Stimulated activated CD4-positive, alpha-beta T cell treated with anti-CD3 and anti-CD28 coated beads, Interleukin-2, amount 100 ng/mL, for 48 hours (primary cell): ENCODE results near the gene CALN1.
"Not testable (repeated sequence)": the region's sequence is repeated elsewhere in the genome, so short reads cannot be mapped to it uniquely, and the experiment has no call there.

ENCODE experiments used
- DNase-seq, 2 donors: peaks; one replicate each; pipeline ENCODE4 v3.0.0-alpha.2; 2020

Gene CALN1

DNA sequence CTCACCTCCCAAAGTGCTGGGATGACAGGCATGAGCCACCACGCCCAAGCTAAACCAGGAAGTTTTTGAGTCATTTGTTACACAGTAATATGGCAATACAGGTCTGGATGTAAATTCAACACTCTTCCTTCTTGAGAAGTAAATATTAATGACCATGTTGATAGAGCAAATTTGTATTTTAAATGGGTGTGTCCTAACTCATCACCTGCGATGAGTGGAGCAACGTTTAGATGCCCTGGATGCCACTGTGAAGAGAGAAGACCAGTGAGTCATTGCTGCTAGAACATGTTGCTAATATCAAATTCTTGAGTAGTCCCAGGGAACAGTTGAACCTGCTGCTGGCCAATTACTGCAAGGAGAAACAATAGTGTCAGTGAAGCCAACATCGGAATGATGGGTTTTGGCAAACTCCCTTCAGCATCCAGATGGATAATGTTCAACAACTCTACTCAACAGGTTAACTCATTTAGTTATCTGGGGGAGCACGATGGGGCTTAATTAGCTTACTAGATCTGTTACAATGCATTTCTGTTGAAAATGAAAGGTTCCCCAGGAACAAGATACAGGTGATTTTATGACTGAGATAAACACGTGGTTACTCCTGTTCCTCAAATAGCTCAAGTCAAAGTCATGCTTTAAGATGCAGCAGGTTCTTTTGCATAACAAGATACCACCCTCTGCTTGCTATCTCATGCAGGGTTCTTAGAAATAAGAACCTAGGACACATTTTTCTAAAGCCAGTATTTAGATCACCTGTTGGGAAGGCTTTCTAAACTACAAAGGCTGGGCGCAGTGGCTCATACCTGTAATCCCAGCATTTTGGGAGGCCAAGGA lies 146.8 kb downstream of the CALN1 start:
- DNase-seq = no peak

DNA sequence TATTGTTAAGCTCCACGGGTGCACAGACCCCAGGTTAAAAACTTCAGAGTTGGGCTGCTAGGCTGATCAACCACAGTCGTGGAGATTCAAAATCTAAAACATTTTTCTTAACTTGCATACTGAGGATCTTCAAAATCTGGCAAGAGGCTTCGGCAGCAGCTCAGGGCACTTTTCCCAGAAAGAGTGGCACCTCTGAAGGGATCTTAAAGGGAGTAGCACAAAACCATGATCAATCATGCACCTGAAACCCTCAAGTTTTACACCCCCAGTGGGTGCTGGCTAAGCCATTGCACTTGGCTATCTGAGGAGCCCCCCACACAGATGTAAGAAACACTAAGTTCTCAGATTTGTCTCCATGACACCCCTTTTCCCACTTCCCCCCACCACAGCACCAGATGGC lies 151.7 kb downstream of the CALN1 start:
- no peak for DNase-seq

DNA sequence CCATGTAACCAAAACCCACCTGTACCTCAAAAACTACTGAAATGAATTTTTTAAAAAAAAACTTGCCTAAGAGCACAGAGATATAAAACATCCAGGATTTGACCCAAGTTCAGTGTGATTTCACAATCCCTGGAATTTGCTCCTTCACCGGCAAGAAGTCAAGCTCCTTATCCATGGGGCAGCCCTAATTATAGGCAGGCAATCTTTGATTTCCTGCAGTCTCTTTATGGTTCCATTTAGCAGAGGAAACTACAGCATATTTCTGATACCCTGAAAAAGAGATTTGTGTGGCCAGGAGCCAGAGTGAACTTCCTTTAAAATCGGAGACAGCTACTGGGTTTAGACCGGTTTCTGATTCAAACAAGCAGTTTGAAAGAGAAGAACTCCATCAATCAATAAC lies 154.1 kb downstream of the CALN1 start:
- DNase-seq = no peak

DNA sequence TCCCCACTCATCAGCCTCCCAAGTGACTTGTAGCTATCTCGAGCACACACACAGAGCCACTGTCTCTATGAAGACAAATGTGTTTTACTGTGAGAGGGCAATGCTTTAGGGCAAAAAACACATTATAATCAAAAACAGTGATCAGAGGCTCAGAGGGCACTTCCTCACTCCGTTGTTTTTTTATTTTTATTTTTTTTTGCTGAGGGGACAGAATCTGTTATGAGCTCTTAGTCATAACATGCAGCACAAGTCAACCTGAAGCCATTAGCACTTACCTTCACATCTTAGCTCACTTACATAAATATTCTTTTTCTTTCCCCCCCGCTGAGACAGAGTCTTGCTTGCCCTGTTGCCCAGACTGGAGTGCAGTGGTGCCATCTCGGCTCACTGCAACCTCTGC lies 157.7 kb downstream of the CALN1 start:
- no peak for DNase-seq

DNA sequence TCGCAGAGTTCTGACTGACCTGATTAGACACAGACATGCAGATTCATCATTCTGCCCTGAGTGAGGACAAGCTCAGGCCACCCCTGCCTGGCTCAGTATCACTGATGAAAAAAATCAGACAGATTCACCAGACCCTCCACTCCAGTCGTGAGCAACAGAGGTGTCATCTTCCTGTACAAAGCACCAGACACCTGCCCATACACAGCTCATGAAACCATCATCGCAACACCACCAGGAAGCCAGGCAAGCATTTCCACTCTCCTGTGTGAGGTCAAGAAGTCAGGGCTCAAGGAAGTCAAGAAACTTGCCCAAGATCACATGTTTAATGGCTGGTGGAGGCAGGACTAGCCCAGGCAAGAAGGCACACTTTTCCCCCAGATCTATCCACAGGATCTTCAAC lies 163.0 kb downstream of the CALN1 start:
- DNase-seq = no peak

DNA sequence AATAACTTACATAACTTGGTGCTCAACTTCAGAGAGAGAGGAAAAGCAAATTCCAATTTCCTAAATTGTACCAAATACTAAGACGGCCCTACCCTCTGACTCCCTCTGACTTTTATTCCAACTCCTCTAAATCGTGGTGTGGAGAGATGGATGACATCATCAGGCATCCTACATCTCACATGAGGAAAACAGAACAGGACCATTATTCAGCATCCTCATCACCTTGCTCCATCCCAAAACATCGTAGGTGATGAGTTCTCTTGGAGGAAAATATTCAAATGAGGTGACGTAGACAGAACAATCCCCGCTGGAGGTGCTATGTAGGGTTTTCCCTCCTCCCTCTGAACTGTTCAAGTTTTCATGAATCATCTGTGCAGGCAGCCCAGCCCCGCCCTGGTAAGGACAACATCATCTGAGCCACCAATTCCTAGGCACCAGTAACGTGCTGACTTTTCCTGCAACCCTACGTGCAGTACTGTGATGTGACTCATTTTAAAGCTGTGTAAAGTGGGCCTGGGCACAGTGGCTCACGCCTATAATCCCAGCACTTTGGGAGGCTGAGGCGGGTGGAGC lies 167.2 kb downstream of the CALN1 start:
- no peak for DNase-seq

DNA sequence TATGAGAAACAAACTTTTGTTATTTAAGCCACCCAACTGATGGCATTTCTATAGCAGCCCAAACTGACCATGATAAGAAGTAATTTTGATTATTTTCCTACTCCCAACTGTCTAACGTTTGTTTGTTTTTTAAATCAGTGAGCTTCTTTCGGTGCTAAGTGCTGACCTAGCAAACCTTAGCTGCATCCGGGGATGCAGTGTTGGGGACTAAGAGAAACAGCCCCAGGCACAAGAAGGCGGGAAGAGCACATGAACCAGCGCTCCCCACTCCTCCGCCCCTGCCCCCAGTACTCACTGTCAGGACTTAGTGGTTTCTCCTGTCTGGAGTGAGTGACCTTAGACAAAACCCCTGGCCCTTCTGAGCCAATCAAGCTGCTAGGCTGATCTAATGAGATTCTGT lies 168.8 kb downstream of the CALN1 start:
- no peak for DNase-seq

DNA sequence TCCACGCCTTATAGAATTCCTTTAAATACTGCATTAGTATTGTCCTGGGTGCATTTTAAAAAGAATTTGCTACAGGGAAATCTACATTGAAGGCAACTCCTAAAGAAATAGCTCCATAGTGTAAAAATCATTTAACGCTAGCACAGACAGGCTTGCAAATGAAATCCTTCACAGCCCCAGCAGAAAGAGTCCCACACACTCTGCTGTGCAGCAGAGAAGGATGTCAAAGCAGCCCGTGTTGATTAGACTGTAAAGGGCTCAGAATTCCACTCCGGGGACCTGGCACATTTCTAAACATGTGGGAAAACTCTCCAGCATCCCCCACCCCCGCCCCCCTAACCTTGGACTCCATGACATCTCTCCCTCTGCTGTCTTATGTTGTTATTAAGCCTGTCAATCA lies 176.8 kb downstream of the CALN1 start:
- DNase-seq = no peak

DNA sequence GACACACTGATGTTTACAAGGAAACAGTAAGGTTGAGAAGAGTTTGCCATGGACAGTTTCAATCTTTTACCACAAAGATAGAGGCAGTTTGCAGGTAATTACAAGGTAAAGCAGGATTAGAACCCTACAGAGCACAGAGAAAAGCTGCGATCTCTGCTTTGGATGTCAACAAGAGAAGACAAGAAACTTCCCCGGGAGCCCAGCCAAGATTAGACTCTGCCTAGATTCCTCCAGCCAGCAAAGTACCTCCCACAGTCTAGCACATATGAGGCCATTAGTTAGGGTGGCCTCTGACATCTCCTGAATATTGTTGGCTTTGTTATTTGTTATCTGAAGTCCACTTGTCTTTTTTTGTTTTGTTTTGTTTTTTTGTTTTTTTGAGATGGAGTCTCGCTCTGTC lies 178.1 kb downstream of the CALN1 start:
- no peak for DNase-seq

DNA sequence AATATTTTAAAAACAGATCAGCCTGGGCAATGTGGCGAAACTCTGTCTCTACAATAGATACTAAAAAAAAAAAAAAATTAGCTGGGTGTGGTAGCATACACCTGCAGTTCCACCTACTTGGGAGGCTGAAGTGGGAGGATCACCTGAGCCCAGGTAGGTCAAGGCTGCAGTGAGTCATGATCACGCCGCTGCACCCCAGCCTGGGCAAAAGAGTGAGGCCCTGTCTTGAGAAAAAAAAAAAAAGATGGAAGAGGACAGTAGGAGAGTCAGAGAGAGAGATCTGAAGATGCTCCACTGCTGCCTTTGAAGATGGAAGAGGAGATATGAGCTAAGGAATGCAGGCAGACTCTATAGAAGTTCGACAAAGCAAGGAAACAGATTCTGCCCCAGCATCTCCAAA lies 181.9 kb downstream of the CALN1 start:
- no peak for DNase-seq

DNA sequence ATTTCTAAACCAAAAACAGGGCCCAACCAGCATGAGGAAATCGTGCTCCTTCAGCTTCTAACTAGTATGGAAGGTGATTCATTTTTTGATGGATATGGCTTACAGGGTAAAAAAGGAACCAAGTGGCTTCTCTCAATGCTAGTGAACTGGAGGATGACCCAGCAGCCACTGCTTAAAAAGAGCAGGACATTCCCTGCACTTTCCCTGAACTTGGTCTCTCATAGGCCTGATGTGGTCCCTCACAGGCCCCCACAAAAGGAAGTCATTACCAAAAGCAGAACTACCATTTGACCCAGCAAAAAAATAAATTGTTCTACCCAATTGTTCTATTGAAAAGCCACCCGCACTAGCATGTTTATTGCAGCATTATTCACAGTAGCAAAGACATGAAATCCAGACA lies 188.8 kb downstream of the CALN1 start:
- DNase-seq = no peak

DNA sequence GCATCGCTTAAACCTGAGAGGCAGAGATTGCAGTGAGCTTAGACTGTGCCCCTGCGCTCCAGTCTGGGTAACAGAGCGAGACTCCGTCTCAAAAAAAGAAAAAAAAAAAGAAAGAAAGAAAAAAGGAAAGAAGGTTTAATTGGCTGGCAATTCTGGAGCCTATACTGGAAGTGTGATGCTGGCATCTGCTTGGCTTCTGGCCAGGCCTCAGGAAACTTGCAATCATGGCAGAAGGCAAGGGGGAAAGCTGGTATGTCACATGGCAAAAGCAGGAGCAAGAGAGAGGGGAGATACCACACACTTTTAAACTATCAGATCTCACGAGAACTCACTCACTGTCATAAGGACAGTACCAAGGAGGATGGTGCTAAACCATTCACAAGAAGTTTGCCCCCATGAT lies 190.0 kb downstream of the CALN1 start:
- DNase-seq = no peak

DNA sequence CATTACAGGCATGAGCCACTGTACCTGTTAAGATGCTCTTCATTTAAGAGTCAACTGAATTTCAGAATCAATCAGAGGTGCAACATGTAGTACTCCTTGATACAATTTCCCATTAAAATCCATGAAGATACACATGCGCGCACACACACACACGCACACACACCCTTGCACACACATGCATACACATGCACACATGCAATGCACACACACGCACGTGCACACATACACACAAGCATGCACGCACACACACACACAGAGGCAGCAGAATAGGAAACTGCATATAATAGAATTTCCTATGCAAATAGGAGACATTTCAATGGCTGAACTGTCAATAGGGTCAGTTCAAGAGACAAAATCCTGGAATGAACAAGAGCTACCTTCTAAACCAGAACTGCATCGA lies 192.6 kb downstream of the CALN1 start:
- no peak for DNase-seq

DNA sequence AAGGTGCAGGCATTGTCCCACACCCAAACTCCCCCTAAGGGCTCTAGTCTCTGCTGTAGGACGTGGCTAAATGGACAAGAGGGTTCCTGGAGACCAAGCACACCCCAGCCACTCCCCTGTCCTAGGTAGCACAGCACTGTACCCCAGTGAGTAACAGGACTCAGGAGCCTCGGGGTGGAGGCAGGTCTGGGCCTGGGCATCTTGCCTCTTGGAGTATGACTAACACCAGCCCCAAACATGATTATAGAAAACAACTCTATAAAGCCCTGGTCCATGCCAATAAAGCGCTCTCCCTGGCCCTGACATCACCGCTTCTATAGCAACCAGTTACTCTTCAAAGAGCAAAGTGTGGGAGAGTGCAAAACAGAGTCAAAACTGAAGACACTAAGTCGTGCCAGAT lies 195.0 kb downstream of the CALN1 start:
- DNase-seq = no peak

DNA sequence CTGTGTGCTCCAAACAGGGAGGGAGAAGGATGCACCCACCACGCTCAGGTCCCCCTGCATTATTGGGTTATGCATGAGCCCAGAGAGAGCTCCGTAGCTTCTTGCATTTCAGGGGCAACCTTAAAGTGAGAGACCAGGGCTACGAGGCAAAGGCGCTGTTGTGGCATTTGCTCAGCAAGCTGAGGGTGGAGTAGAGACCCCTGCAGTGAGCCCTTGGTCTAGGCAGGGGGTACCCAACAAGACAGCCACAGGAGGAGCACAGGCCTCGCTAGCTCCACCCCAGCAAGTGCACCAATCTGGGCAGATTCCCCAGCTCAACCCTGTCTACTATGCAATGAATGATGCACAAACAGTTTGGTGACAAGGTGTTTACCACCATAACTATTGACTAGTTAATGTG lies 198.4 kb downstream of the CALN1 start:
- DNase-seq = no peak

DNA sequence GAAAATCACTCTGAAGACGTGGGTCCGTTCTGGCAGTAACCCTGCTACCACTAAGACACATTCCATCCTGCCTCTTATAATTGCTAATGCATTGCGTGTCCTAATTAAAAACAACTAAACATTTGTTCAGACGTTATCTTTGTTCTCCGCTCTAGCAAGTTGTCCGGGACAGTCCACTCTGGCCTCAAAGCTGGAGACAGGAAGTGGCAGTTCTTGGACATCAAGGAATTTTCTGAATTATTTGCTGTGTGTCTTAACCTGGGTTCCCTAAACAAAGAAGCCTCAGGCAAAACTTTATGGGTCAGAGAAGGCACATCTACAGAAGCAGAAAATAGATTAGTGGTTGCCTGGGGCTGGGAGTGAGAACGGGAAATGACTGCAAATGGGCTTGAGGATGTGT lies 199.1 kb downstream of the CALN1 start:
- DNase-seq = no peak

DNA sequence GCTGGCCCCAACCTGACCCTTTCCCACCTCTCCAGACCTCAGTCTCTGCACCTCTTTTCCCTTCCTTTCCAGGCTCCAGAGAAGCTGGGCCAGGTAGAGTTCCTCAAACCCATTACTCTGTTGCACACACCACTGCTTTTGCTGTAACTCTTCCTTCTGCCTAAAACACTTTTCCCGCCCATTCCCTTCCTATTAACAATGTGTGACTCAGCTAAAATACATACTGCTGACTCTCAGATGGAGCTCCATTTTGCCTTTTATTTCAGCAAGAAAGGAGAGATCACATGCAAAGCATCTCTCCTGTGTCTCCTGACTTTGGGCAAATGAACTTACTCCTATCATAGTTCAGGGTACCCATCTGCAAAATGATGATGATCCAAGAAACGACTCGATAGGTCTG lies 201.0 kb downstream of the CALN1 start:
- DNase-seq = no peak

DNA sequence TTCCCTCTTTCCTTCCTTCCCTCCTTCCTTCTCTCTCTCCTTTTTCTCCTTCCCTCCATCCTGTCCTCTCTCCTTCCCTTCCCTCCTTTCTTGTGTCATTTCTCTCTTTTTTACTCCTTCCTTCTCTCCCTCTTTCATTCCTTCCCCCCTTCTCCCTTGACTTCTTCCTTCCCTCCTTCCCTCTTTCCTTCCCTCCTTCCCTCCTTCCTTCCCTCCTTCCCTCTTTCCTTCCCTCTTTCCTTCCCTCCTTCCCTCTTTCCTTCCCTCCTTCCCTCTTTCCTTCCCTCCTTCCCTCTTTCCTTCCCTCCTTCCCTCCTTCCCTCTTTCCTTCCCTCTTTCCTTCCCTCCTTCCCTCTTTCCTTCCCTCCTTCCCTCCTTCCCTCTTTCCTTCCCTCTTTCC lies 203.1 kb downstream of the CALN1 start:
- DNase-seq = not testable (repeated sequence)

DNA sequence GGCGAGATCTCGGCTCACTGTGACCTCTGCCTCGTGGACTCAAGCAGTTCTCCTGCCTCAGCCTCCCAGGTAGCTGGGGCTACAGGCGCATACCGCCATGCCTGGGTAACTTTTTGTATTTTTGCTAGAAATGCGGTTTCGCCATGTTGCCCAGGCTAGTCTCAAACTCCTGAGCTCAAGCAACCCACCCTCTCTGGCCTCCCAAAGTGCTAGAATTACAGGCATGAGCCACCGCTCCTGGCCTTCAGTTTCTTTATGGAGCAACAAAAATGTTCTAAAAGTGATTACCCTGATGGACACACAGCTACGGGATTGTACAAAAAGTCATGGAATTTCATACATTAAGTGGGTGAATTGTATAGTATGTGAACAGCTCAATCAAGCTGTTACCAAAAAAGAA lies 216.0 kb downstream of the CALN1 start:
- DNase-seq = no peak

DNA sequence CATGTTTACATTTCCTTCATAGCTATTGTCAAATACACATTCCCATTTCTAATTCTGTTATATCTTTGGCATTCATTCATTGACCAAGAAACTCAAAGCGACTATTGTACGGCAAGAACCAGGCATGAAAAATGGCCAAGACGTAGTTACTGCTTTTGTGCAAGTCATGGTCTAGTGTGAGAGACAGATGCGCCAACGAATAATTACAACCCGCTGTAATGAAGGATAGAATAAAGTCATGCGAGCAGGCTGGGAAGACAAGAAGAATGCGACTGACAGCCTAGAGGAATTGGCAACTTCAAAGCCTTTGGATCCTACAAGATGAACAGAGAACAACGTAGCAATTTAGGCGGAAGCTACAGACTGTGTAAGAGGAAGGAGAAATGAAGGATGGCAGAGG lies 221.2 kb downstream of the CALN1 start:
- no peak for DNase-seq

DNA sequence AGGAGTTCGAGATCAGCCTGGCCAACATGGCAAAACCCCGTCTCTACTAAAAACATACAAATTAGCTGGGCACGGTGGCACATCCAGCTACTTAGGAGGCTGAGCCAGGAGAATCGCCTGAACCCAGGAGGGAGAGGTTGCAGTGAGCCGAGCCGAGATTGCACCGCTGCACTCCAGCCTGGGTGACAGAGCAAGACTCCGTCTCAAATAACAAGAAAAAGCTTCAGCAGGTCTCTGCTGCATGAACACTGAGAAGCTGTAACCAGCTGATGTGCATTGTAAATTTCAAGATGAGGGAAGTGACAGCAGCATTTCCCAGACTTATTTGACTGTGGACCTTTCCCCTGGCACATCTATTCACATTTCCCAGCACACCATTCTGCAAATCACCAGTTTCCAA lies 222.0 kb downstream of the CALN1 start:
- DNase-seq = no peak

DNA sequence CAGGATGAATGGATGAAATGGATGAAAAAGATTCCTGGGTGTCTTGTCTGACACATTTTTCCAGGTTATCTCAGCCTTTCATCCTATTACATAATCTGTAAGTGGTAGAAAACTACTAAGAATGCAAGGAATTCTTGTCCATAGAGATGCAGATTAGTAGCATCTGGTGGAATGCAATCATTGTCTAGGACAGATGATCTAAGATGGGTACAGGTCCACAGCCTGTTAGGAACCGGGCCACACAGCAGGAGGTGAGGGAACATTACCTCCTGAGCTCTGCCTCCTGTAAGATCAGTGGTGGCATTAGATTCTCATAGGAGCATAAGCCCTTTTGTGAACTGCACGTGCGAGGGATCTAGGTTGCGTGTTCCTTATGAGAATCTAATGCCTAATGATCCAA lies 225.0 kb downstream of the CALN1 start:
- no peak for DNase-seq

DNA sequence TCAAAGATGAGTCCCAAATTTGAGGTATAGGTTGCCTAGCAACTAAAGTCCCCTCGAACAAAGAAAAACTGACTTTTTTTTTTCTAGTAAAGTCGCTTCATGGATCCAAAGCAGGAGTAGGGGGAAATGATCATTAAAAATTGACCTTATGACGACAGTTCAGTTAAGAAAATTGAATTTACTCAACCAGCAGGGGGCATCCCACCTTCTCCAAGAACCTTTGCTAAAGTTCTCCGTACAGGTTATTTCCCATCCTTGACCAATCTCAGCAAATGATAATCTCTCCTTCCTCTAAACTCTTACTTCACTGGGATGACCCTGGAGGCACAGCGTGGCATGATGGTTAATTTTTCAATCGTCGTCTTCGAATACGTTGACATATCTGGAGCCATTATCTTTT lies 228.3 kb downstream of the CALN1 start:
- no peak for DNase-seq

DNA sequence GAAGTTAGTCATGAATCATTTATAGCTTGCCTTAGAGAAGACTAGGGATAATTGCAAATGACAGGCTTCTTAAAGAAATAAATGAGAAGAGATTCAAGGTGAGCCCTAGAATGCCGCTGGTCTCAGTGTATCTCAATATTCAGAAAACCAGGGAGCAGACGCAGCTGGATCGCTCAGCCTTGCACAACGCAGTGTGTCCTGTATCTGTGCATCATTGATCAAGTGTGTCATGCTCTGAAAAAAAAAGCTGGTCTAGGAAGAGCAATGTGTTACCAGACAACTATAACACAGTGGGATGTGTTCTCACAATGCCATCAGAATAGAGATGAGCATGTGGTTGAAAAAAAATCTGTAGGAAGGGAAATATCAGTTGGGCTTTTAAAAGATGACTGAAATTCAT lies 230.1 kb downstream of the CALN1 start:
- DNase-seq = no peak

DNA sequence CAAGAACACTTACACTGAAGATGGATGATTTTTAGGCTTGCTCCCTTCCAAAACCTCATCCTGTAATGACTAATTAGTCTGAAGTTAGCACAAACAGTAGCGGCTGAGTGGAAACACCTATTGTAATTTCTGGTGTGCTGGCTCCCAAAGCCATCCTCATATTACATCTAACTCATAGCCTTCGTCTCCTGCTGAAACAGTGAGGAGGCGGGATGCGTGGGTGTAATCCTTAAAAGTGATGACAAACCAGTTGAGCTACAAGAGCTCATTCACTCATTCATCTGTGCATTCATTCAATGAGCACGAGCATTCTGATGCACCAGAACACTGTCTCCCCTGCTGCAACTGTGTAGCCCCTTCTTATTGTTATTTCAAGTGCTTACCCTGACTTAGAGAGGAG lies 235.3 kb downstream of the CALN1 start:
- DNase-seq = no peak
